Loucy (cell line): ENCODE measurements around the gene UNKL.

ENCODE experiments used
- H2AFZ ChIP-seq: fragments of 200-600 bp; sonication (generic); 2 replicates; pipeline ENCODE4 v1.6.0; 2016; ENCODE audit warnings: antibody characterized with exemption, mild to moderate bottlenecking, low read length, moderate library complexity
- H3F3A ChIP-seq: fragments of 200-600 bp; 2 replicates; pipeline ENCODE4 v1.6.0; 2016; ENCODE audit warnings: antibody characterized with exemption, low read depth, mild to moderate bottlenecking
- H3K27me3 ChIP-seq: fragments of 200-600 bp; sonication (generic); 2 replicates; pipeline ENCODE4 v1.6.1; 2014; ENCODE audit warnings: low read length, mild to moderate bottlenecking; ENCODE audit not compliant: insufficient read depth, poor library complexity, severe bottlenecking
- H3K36me3 ChIP-seq: fragments of 200-600 bp; sonication (generic); 2 replicates; pipeline ENCODE4 v1.6.1; 2016; ENCODE audit warnings: low read length; ENCODE audit not compliant: insufficient read depth
- H3K4me1 ChIP-seq: fragments of 200-600 bp; sonication (generic); 2 replicates; pipeline ENCODE4 v1.5.1; 2014; ENCODE audit warnings: low read length, mild to moderate bottlenecking; ENCODE audit not compliant: insufficient read depth, poor library complexity, severe bottlenecking
- H3K4me2 ChIP-seq: fragments of 200-600 bp; sonication (generic); 2 replicates; pipeline ENCODE4 v1.6.0; 2014; ENCODE audit warnings: antibody characterized with exemption, low read length, low read depth, mild to moderate bottlenecking; ENCODE audit not compliant: poor library complexity, severe bottlenecking
- H3K4me3 ChIP-seq: fragments of 200-600 bp; sonication (generic); 2 replicates; pipeline ENCODE4 v1.5.1; 2014; ENCODE audit warnings: low read length, mild to moderate bottlenecking, mixed read lengths; ENCODE audit not compliant: poor library complexity, severe bottlenecking
- H3K79me2 ChIP-seq: fragments of 200-600 bp; sonication (generic); 2 replicates; pipeline ENCODE4 v1.6.1; 2014; ENCODE audit warnings: low read length; ENCODE audit not compliant: insufficient read depth
- H3K9ac ChIP-seq: fragments of 200-600 bp; sonication (generic); 2 replicates; pipeline ENCODE4 v1.6.0; 2014; ENCODE audit warnings: mild to moderate bottlenecking, low read depth, low read length, moderate library complexity; ENCODE audit not compliant: poor library complexity, severe bottlenecking
- H3K9me2 ChIP-seq: fragments of 200-600 bp; sonication (generic); replicated peaks from 2 replicates; pipeline ENCODE4 v1.6.1; 2016; ENCODE audit warnings: low read depth, low read length, mixed read lengths
- H3K9me3 ChIP-seq: fragments of 200-600 bp; sonication (generic); 2 replicates; pipeline ENCODE4 v1.6.1; 2014; ENCODE audit warnings: mild to moderate bottlenecking, antibody characterized with exemption, low read length, low read depth; ENCODE audit not compliant: insufficient read depth
- H4K20me1 ChIP-seq: fragments of 200-600 bp; sonication (generic); 2 replicates; pipeline ENCODE4 v1.6.0; 2014; ENCODE audit warnings: antibody characterized with exemption, low read length, mild to moderate bottlenecking; ENCODE audit not compliant: insufficient read depth, poor library complexity, severe bottlenecking
- EZH2phosphoT487 ChIP-seq: fragments of 200-600 bp; IDR thresholded peaks from 2 replicates; pipeline ENCODE4 v1.6.1; 2018; ENCODE audit warnings: antibody characterized with exemption, mild to moderate bottlenecking, moderate library complexity, borderline replicate concordance
- TF ChIP-seq, protein P1 (sequence below): fragments of 200-600 bp; sonication (generic); conservative IDR thresholded peaks from 2 replicates; pipeline ENCODE4 v1.5.1; 2014; ENCODE audit warnings: mild to moderate bottlenecking, antibody characterized with exemption, low read length

Gene UNKL

GRCh38 chr16:1317479-1318267, 96.8 kb downstream of the UNKL start:
- no peak overlapping the region for H3K9ac ChIP-seq

GRCh38 chr16:1316033-1316405, 98.5 kb downstream of the UNKL start:
- Histone ChIP-seq H3K4me1 (no peaks in the 10 kb centered on the region), H3K36me3 (peaks cover 45% of the 10 kb centered on the region; the same call in 1 of the 2 replicates), H3K79me2 (peaks cover 43% of the 10 kb centered on the region), H3K9ac (no peak overlapping the region), H3K9me3 (no peaks in the 10 kb centered on the region), H3K4me2 (no peak overlapping the region), H4K20me1 (peaks cover 42% of the 10 kb centered on the region), H2AFZ (no peak overlapping the region), H3K27me3 (no peaks in the 10 kb centered on the region), H3K9me2 (no peaks in the 10 kb centered on the region), H3F3A (no peaks in the 10 kb centered on the region), H3K4me3 (no peak overlapping the region)
- TF ChIP-seq, protein P1, sequence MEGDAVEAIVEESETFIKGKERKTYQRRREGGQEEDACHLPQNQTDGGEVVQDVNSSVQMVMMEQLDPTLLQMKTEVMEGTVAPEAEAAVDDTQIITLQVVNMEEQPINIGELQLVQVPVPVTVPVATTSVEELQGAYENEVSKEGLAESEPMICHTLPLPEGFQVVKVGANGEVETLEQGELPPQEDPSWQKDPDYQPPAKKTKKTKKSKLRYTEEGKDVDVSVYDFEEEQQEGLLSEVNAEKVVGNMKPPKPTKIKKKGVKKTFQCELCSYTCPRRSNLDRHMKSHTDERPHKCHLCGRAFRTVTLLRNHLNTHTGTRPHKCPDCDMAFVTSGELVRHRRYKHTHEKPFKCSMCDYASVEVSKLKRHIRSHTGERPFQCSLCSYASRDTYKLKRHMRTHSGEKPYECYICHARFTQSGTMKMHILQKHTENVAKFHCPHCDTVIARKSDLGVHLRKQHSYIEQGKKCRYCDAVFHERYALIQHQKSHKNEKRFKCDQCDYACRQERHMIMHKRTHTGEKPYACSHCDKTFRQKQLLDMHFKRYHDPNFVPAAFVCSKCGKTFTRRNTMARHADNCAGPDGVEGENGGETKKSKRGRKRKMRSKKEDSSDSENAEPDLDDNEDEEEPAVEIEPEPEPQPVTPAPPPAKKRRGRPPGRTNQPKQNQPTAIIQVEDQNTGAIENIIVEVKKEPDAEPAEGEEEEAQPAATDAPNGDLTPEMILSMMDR: no peak
- no peak for TF ChIP-seq EZH2phosphoT487

More at GRCh38 chr16:1317479-1318267, 96.8 kb downstream of the UNKL start:
- Histone ChIP-seq H3K4me2 (no peak overlapping the region), H2AFZ (no peak overlapping the region), H3K36me3 (peaks cover 45% of the 10 kb centered on the region; the same call in 1 of the 2 replicates), H3K9me3 (no peaks in the 10 kb centered on the region), H3K4me3 (no peak overlapping the region), H4K20me1 (peaks cover 25% of the 10 kb centered on the region), H3K9me2 (no peaks in the 10 kb centered on the region), H3K27me3 (no peaks in the 10 kb centered on the region), H3K79me2 (peaks cover 26% of the 10 kb centered on the region), H3K4me1 (no peaks in the 10 kb centered on the region), H3F3A (no peaks in the 10 kb centered on the region)
- TF ChIP-seq, protein P1: no peak
- no peak for TF ChIP-seq EZH2phosphoT487

DNA sequence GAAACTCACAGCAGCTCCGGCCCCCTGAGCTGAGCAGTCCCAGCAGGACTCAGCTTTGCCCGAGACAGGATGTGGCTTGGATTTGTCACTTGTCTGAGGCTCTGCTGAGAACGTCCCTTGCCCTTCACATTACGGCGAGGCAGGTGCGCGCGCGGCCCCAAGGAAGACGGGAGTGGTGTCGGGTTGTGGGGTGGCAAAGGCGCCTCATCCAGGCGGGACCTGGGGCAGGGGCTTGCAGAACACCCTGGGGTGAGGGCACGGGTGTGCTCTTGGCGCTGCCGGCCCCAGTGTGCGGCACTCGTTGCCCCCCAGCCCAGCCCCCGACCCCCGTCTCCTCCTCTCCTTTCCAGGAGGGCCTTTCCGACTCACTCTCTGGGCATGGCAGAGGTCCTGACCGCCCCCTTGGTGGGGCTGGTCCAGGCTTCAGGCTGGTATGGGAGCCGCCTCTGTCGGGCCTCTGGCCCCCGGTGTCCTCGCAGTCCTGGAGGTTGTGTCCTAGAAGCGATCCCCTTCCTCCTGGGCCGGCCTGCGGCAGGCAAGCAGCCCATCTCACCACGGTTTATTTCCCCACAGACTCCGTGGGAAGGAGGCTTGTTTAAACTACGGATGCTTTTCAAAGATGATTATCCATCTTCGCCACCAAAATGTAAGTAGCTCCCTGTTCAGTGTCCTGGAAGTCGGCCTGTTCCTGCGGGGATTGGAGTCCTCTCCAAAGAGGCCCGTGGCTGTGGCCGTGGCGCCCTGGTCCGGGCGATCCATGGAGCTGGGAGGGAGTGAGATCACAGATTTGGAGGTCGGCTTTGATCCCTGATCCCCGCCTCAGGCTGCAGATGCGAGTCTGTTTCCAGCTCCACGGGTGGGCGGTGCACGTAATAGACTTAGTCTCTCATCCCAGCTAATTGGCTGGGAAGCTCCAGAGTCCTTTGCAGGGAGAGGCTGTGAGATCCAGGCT, 99.1 kb downstream of the UNKL start:
- H3K9me3 ChIP-seq: no peaks in the 10 kb centered on the region
- no peak overlapping the region for H2AFZ ChIP-seq
- no peaks in the 10 kb centered on the region for H3K4me1 ChIP-seq
- peaks cover 49% of the 10 kb centered on the region for H3K79me2 ChIP-seq
- H3K36me3 ChIP-seq: peaks cover 43% of the 10 kb centered on the region; the same call in 1 of the 2 replicates
- H3K9me2 ChIP-seq: no peaks in the 10 kb centered on the region
- H3F3A ChIP-seq: no peaks in the 10 kb centered on the region
- H3K9ac ChIP-seq: no peak overlapping the region
- H4K20me1 ChIP-seq: peaks cover 48% of the 10 kb centered on the region
- no peak overlapping the region for H3K4me3 ChIP-seq
- no peak overlapping the region for H3K4me2 ChIP-seq
- H3K27me3 ChIP-seq: no peaks in the 10 kb centered on the region
- TF ChIP-seq EZH2phosphoT487: no peak
- TF ChIP-seq, protein P1: no peak
